Left cardiac atrium (tissue), 4 donors: ENCODE results near the gene FAM162B. TPM values are rescaled to one million over a fixed set of nuclear protein-coding genes. Genes with fewer than 3 reads are reported as not detected.
"Not testable (repeated sequence)": the region's sequence is repeated elsewhere in the genome, so short reads cannot be mapped to it uniquely, and the experiment has no call there.

ENCODE experiments used
- ATAC-seq, 2 donors: fragments of 200-7000 bp; cut with Tn5 transposase; one replicate each; pipeline ENCODE4 v1.9.1; 2020; ENCODE audit warnings: mild to moderate bottlenecking in 2 of 2, moderate library complexity in 2 of 2
- DNase-seq: peaks from one replicate; pipeline ENCODE4 v3.0.0-alpha.2; 2020
- intact Hi-C, 2 donors: fragments of 100-400 bp; cut with DNase I; formaldehyde crosslinking; loops; one replicate each; pipeline versions ENCODE4 v1.14.1 to v1.15.1; 2022 to 2023
- total RNA-seq, 2 donors: library from RNA; stranded (reverse); fragmentation: NEBNext Ultra II Directional; extraction: Animal tissue kit (Norgen Biotek cat#: 25700); gene quantifications; one replicate each; pipeline ENCODE4 v1.2.1, GENCODE V29; 2021
- donor health status: DM: no; HTN: yes; CAD: no.
- donor health status: DM: no; HTN: yes; CAD: no; lungs with severe emphysema.
- donor health status: DM: yes; HTN: yes; CAD: no.
- donor health status: Dilated cardiomyopathy.

Gene FAM162B
- total RNA-seq, 2 donors from 2014 or later = 2.0 to 5.2 TPM

GRCh38 chr6:116740486-116740885 lies 25.0 kb downstream of the FAM162B start:
- DNase-seq, ATAC-seq: not testable (repeated sequence)

GRCh38 chr6:116737004-116737403 lies 28.5 kb downstream of the FAM162B start:
- ATAC-seq = no peak
- no peak for DNase-seq
- intact Hi-C loops = no loop called here

More at GRCh38 chr6:116740486-116740885, 25.0 kb downstream of the FAM162B start:
- intact Hi-C loops = not testable (repeated sequence)

GRCh38 chr6:116730513-116730912 lies 35.0 kb downstream of the FAM162B start:
- ATAC-seq = no peak
- intact Hi-C loops = no loop called here
- no peak for DNase-seq

GRCh38 chr6:116726947-116727346 lies 38.6 kb downstream of the FAM162B start:
- no peak for ATAC-seq
- no peak for DNase-seq
- intact Hi-C loops = no loop called here

GRCh38 chr6:116714761-116715160 lies 50.8 kb downstream of the FAM162B start:
- intact Hi-C loops = no loop called here
- no peak for DNase-seq
- ATAC-seq = no peak

GRCh38 chr6:116714296-116714695 lies 51.2 kb downstream of the FAM162B start:
- DNase-seq (no peak), ATAC-seq (no peak)
- intact Hi-C loops = no loop called here

- intact Hi-C loops = no loop called here
- no peak for DNase-seq
- no peak for ATAC-seq
Measured at GRCh38 chr6:116705917-116706316, 59.6 kb downstream of the FAM162B start.

GRCh38 chr6:116703888-116704287 lies 61.6 kb downstream of the FAM162B start:
- DNase-seq, ATAC-seq, intact Hi-C loops: not testable (repeated sequence)

Other genes with a start within 250 kb of the FAM162B start
- gene TRAPPC3L, start 220.0 kb downstream of the FAM162B start, total RNA-seq = under 1 TPM; 0.24 TPM
- not detected for gene CALHM4, start 212.0 kb downstream of the FAM162B start, total RNA-seq
- gene RWDD1, start 194.2 kb downstream of the FAM162B start, total RNA-seq = 10 to 100 TPM; 52.7 to 61.5 TPM
- gene RSPH4A, start 149.2 kb downstream of the FAM162B start, total RNA-seq = under 1 TPM; 0.12 to 0.31 TPM
- 1 to 10 TPM; 4.3 to 6.6 TPM for gene ZUP1, start 97.0 kb downstream of the FAM162B start, total RNA-seq
- gene KPNA5, start 84.5 kb downstream of the FAM162B start, total RNA-seq = 10 to 100 TPM in 1 of 2 donors, 1 to 10 TPM in 1; 9.1 to 12.8 TPM
- gene GPRC6A, start 63.4 kb upstream of the FAM162B start, total RNA-seq = not detected
- not detected for gene RFX6, start 111.5 kb upstream of the FAM162B start, total RNA-seq